HCT116 (cell line): ENCODE results near the gene TNRC18. TPM values are rescaled to one million over a fixed set of nuclear protein-coding genes. Genes with fewer than 3 reads are reported as not detected.

Experiments used
- ATAC-seq: fragments of 200-7000 bp; cut with Tn5 transposase; 2 replicates; pipeline ENCODE4 v1.9.1; 2020; ENCODE audit warnings: mild to moderate bottlenecking, moderate library complexity
- BruUV-seq: library from RNA; stranded (reverse); fragments of 400-500 nt; replicated peaks from 2 replicates; lab custom pipeline; 2021; lab: Mats Ljungman, UMichigan
- CTCF ChIA-PET: fragments of 300-600 bp; sonication (Branson Sonifier 250); formaldehyde crosslinking; loops from one replicate; lab custom pipeline; 2021; ENCODE audit warnings: antibody characterized with exemption; lab: Charles Lee
- POLR2A ChIA-PET: fragments of 300-600, 350-600 bp; sonication (Branson Sonifier 250); formaldehyde crosslinking; loops from one replicate; lab custom pipeline; 2021; ENCODE audit warnings: antibody characterized with exemption; lab: Charles Lee
- RAD21 ChIA-PET, 2 experiments: fragments of 300-600 bp; sonication (Branson Sonifier 250); formaldehyde crosslinking; loops; one replicate each; lab custom pipeline; 2023; ENCODE audit warnings: low total read pairs in 2 of 2; ENCODE audit not compliant: uncharacterized antibody in 2 of 2, unreplicated experiment in 2 of 2, low non-redundant PET in 1 of 2; lab: Charles Lee
- DNase-seq: peaks from one replicate; pipeline ENCODE4 v3.0.0-alpha.2; 2010; ENCODE audit warnings: low read depth, low spot score
- H2AFZ ChIP-seq: fragments of 200-600 bp; shearing (Covaris generic), sonication (generic); 2 replicates; pipeline ENCODE4 v1.6.1; 2017; ENCODE audit warnings: low read depth, mixed run types, mixed read lengths, antibody characterized with exemption, low read length; ENCODE audit not compliant: poor library complexity, severe bottlenecking
- H3K27ac ChIP-seq: 2 replicates; pipeline ENCODE4 v1.5.1; 2012; ENCODE audit warnings: low read depth, low read length
- H3K27me3 ChIP-seq: fragments of 200-600 bp; sonication (generic); 2 replicates; pipeline ENCODE4 v1.6.1; 2016; ENCODE audit warnings: mixed run types, low read length, mixed read lengths; ENCODE audit not compliant: insufficient read depth
- H3K36me3 ChIP-seq, 2 experiments: fragments of 200-500 bp in 1 of 2; fragments of 200-600 bp in 1 of 2; sonication (Bioruptor generic) in 1 of 2; sonication (generic) in 1 of 2; 2 replicates each; pipeline versions ENCODE4 v1.5.1 to v1.6.1; 2014 to 2016; ENCODE audit warnings: low read length in 2 of 2, inconsistent platforms in 1 of 2, mixed read lengths in 1 of 2, mixed run types in 1 of 2; ENCODE audit not compliant: insufficient read depth in 2 of 2, control insufficient read depth in 1 of 2
- H3K4me1 ChIP-seq, 2 experiments: fragments of 200-600 bp in 1 of 2; sonication (generic) in 1 of 2; 2 replicates each; pipeline versions ENCODE4 v1.5.1 to v1.6.1; 2012 to 2017; ENCODE audit warnings: low read length in 2 of 2, inconsistent platforms in 1 of 2, mild to moderate bottlenecking in 1 of 2, mixed read lengths in 1 of 2, mixed run types in 1 of 2, moderate library complexity in 1 of 2; ENCODE audit not compliant: insufficient read depth in 2 of 2, control insufficient read depth in 1 of 2
- H3K4me2 ChIP-seq: fragments of 200-600 bp; sonication (generic); 2 replicates; pipeline ENCODE4 v1.6.1; 2017; ENCODE audit warnings: mixed run types, low read length, mixed read lengths
- H3K4me3 ChIP-seq, 2 experiments: fragments of 200-600 bp in 1 of 2; sonication (generic) in 1 of 2; replicated peaks in 1 of 2; 2 replicates each; pipeline ENCODE4 v1.5.1; 2011 to 2016; ENCODE audit warnings: low read length in 2 of 2, control low read depth in 1 of 2, low read depth in 1 of 2, mild to moderate bottlenecking in 1 of 2, mixed read lengths in 1 of 2, mixed run types in 1 of 2
- H3K79me2 ChIP-seq: fragments of 200-600 bp; sonication (generic); 2 replicates; pipeline ENCODE4 v1.6.1; 2017; ENCODE audit warnings: mild to moderate bottlenecking, mixed run types, low read length, moderate library complexity, mixed read lengths; ENCODE audit not compliant: insufficient read depth
- H3K9ac ChIP-seq: fragments of 200-600 bp; sonication (generic); 2 replicates; pipeline ENCODE4 v1.6.1; 2016; ENCODE audit warnings: low read length, mixed read lengths
- H3K9me2 ChIP-seq: fragments of 200-600 bp; sonication (generic), shearing (Covaris generic); 2 replicates; pipeline ENCODE4 v1.6.1; 2017; ENCODE audit warnings: mixed run types, mild to moderate bottlenecking, moderate library complexity; ENCODE audit not compliant: insufficient read depth
- H3K9me3 ChIP-seq, 2 experiments: fragments of 200-500 bp in 1 of 2; fragments of 200-600 bp in 1 of 2; sonication (Bioruptor generic) in 1 of 2; sonication (generic) in 1 of 2; 2 replicates each; pipeline ENCODE4 v1.6.1; 2014 to 2017; ENCODE audit warnings: low read length in 2 of 2, mixed read lengths in 2 of 2, inconsistent platforms in 1 of 2, low read depth in 1 of 2, mild to moderate bottlenecking in 1 of 2, mixed run types in 1 of 2, moderate library complexity in 1 of 2; ENCODE audit not compliant: control insufficient read depth in 1 of 2, insufficient read depth in 1 of 2
- H4K20me1 ChIP-seq: fragments of 200-600 bp; sonication (generic), shearing (Covaris generic); 2 replicates; pipeline ENCODE4 v1.6.1; 2017; ENCODE audit warnings: mixed run types, mild to moderate bottlenecking, moderate library complexity; ENCODE audit not compliant: insufficient read depth
- CBX3 ChIP-seq: IDR thresholded peaks from 2 replicates; pipeline ENCODE4 v1.6.1; 2012; ENCODE audit warnings: low read depth
- EGR1 ChIP-seq: IDR thresholded peaks from 2 replicates; pipeline ENCODE4 v1.6.1; 2012; ENCODE audit warnings: low read depth
- ELF1 ChIP-seq: IDR thresholded peaks from 2 replicates; pipeline ENCODE4 v1.6.1; 2012; ENCODE audit warnings: low read depth, borderline replicate concordance
- EZH2 ChIP-seq: fragments of 200-600 bp; sonication (generic); IDR thresholded peaks from 2 replicates; pipeline ENCODE4 v1.6.1; 2017; ENCODE audit warnings: antibody characterized with exemption, mixed run types
- EZH2phosphoT487 ChIP-seq: fragments of 200-600 bp; IDR thresholded peaks from 2 replicates; pipeline ENCODE4 v1.6.1; 2018; ENCODE audit warnings: antibody characterized with exemption, borderline replicate concordance
- FOSL1 ChIP-seq: IDR thresholded peaks from 2 replicates; pipeline ENCODE4 v1.6.1; 2012; ENCODE audit warnings: low read depth
- POLR2A ChIP-seq: IDR thresholded peaks from 2 replicates; pipeline ENCODE4 v1.7.0; 2011; ENCODE audit warnings: borderline replicate concordance; ENCODE audit not compliant: insufficient read depth, insufficient read length; ENCODE audit errors: extremely low read depth
- POLR2AphosphoS5 ChIP-seq: IDR thresholded peaks from 2 replicates; pipeline ENCODE4 v1.6.1; 2011; ENCODE audit warnings: mild to moderate bottlenecking, low read depth, low read length, moderate library complexity
- RAD21 ChIP-seq: IDR thresholded peaks from 2 replicates; pipeline ENCODE4 v1.6.1; 2012; ENCODE audit warnings: low read depth, mild to moderate bottlenecking
- SIN3A ChIP-seq: IDR thresholded peaks from 2 replicates; pipeline ENCODE4 v1.6.1; 2012; ENCODE audit warnings: low read depth
- SRF ChIP-seq: IDR thresholded peaks from 2 replicates; pipeline ENCODE4 v1.6.1; 2012; ENCODE audit warnings: low read depth
- TCF7L2 ChIP-seq: IDR thresholded peaks from 2 replicates; pipeline ENCODE4 v1.7.0; 2011; ENCODE audit warnings: borderline replicate concordance, inconsistent platforms; ENCODE audit not compliant: insufficient read depth, insufficient read length; ENCODE audit errors: extremely low read depth
- YY1 ChIP-seq: IDR thresholded peaks from 2 replicates; pipeline ENCODE4 v1.6.1; 2011; ENCODE audit warnings: low read length, low read depth, moderate library complexity, mild to moderate bottlenecking; ENCODE audit not compliant: insufficient replicate concordance; ENCODE audit errors: extremely low read depth
- ZFX ChIP-seq: fragments of 450-650 bp; IDR thresholded peaks from 2 replicates; pipeline ENCODE4 v1.6.1; 2017
- ZNF274 ChIP-seq: fragments of 200-500 bp; sonication (Bioruptor generic); IDR thresholded peaks from 2 replicates; pipeline ENCODE4 v1.6.1; 2014; ENCODE audit warnings: mild to moderate bottlenecking, low read depth, low read length, inconsistent platforms
- intact Hi-C: fragments of 100-400 bp; cut with micrococcal nuclease; formaldehyde crosslinking; loops from 2 replicates; pipeline ENCODE4 v1.10.0; 2022
- total RNA-seq: library from RNA; stranded (reverse); gene quantifications from one replicate; pipeline ENCODE4 v1.2.1, GENCODE V29; 2021; ENCODE audit not compliant: unreplicated experiment
- TF ChIP-seq, protein P1 (sequence below): IDR thresholded peaks from 2 replicates; pipeline ENCODE4 v1.6.1; 2012; ENCODE audit warnings: low read depth
- TF ChIP-seq, protein P2 (sequence below): IDR thresholded peaks from 2 replicates; pipeline ENCODE4 v1.6.1; 2012

The TNRC18 gene
- total RNA-seq, 1 experiment from 2014 or later, result 101 TPM

DNA sequence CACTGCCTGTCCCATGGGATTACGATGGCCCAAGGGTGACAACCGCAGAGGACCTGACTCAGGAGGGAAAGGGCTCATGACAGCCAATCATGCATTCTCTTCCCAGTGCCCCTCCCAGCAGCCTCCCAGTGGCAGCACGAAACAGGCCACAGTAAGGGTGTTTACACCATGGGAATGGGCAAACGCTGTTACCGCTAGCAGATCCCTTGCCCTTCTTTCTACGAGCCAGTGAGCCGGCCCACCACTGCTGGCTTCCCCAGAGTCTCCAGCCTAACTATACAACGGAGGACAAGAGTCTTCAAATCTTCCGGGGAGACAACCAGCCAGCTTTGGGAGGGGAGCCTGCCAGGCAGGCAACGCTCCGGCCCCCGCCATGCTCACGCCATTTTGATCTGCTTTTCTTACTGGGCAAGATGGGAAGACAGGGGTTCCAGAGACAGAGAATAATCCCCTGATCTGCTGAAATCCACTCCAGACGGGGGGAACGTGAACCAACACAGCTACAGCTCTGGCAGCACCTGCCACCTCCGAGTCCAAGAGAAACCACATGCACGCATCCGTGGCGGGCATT is 71.1 kb downstream of the TNRC18 start (continued):
- TF ChIP-seq, protein P1, sequence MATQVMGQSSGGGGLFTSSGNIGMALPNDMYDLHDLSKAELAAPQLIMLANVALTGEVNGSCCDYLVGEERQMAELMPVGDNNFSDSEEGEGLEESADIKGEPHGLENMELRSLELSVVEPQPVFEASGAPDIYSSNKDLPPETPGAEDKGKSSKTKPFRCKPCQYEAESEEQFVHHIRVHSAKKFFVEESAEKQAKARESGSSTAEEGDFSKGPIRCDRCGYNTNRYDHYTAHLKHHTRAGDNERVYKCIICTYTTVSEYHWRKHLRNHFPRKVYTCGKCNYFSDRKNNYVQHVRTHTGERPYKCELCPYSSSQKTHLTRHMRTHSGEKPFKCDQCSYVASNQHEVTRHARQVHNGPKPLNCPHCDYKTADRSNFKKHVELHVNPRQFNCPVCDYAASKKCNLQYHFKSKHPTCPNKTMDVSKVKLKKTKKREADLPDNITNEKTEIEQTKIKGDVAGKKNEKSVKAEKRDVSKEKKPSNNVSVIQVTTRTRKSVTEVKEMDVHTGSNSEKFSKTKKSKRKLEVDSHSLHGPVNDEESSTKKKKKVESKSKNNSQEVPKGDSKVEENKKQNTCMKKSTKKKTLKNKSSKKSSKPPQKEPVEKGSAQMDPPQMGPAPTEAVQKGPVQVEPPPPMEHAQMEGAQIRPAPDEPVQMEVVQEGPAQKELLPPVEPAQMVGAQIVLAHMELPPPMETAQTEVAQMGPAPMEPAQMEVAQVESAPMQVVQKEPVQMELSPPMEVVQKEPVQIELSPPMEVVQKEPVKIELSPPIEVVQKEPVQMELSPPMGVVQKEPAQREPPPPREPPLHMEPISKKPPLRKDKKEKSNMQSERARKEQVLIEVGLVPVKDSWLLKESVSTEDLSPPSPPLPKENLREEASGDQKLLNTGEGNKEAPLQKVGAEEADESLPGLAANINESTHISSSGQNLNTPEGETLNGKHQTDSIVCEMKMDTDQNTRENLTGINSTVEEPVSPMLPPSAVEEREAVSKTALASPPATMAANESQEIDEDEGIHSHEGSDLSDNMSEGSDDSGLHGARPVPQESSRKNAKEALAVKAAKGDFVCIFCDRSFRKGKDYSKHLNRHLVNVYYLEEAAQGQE, result no peak
- TF ChIP-seq EZH2phosphoT487 (no peak), YY1 (no peak), RAD21 (no peak)

DNA sequence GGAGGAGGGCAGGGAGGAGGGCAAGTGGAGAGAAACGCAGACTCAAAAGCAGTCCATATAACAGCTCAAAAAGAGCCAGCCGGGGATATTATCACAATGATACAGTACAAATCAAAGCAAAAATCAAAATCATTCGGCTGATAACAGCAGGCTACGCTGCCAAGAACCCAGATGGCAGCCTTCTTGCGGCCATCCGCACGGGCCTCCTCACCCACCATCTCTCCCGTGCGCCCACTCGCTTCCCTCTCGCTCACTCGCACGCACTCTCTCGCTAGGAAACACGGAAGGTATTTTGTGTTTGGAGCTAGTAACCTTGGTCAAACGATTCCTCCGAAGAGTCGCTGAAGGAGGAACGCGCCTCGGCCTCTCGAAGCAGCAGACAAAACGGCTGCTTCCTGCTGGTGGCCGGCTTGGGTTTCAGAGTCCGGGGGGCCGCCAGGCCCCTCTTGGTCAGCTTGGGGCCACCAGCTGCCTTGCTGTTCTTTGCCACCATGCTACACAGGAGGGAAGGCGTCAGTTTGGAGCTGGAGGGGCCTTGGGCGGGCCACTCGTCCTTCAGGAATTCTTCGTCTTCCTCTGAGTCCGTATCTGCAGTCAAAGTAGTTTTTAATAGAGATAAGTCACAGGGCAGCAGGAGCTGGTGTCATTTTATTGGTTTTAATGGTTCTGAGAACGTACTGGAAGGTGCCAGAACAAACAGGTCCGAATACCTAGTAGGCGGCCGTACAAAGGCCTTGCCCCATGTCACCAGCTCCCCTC is 71.9 kb downstream of the TNRC18 start:
- ChIA-PET CTCF (no interaction called here), RAD21 (no interaction called here), POLR2A (no interaction called here)
- Histone ChIP-seq H3K4me3 (no peak overlapping the region), H3K4me1 (no peaks in the 10 kb centered on the region), H3K27ac (no peak overlapping the region), H3K9me3 (no peaks in the 10 kb centered on the region), H3K36me3 (peaks cover 9 to 22% of the 10 kb centered on the region in 2 experiments; a peak in 3 of 4 replicates), H3K79me2 (peaks cover 35% of the 10 kb centered on the region), H3K9me2 (no peaks in the 10 kb centered on the region), H3K4me2 (no peak overlapping the region), H3K9ac (no peak overlapping the region), H2AFZ (no peak overlapping the region), H4K20me1 (no peaks in the 10 kb centered on the region), H3K27me3 (no peaks in the 10 kb centered on the region)
- no TSS peak for BruUV-seq
- intact Hi-C loops, result no loop called here
- no peak for ATAC-seq
- no peak for DNase-seq
- TF ChIP-seq TCF7L2 (no peak), ZFX (no peak), POLR2AphosphoS5 (no peak), FOSL1 (no peak), POLR2A (no peak), YY1 (no peak), SRF (no peak), ZNF274 (no peak), EZH2 (no peak), CBX3 (no peak), RAD21 (no peak), EGR1 (no peak), SIN3A (no peak), ELF1 (no peak)
- TF ChIP-seq, protein P2, sequence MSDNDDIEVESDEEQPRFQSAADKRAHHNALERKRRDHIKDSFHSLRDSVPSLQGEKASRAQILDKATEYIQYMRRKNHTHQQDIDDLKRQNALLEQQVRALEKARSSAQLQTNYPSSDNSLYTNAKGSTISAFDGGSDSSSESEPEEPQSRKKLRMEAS, result no peak
- TF ChIP-seq, protein P1, result no peak
